GM12878 (cell line): ENCODE results near the gene MMP14. TPM values are rescaled to one million over a fixed set of nuclear protein-coding genes. Genes with fewer than 3 reads are reported as not detected.

Experiments used
- ASH2L ChIP-seq: fragments of 300-600, 200-600 bp; sonication (generic); IDR thresholded peaks from 2 replicates; pipeline ENCODE4 v1.6.1; 2017; ENCODE audit warnings: low read depth, mild to moderate bottlenecking, borderline replicate concordance
- CHD1 ChIP-seq: IDR thresholded peaks from 2 replicates; pipeline ENCODE4 v1.6.1; 2012; ENCODE audit warnings: low read depth, low read length, improper control_type of control experiment
- ESRRA ChIP-seq: IDR thresholded peaks from 2 replicates; pipeline ENCODE4 v1.6.1; 2012; ENCODE audit warnings: mild to moderate bottlenecking, low read length, improper control_type of control experiment
- ETV6 ChIP-seq, 2 experiments: fragments of 450-650 bp in 1 of 2; IDR thresholded peaks in 1 of 2; conservative IDR thresholded peaks in 1 of 2; 2 replicates each; pipeline ENCODE4 v1.6.1; 2014; ENCODE audit warnings: antibody characterized with exemption in 1 of 2, borderline replicate concordance in 1 of 2, low read depth in 1 of 2, mild to moderate bottlenecking in 1 of 2, moderate library complexity in 1 of 2
- GATAD2B ChIP-seq: fragments of 450-650 bp; conservative IDR thresholded peaks from 2 replicates; pipeline ENCODE4 v1.6.1; 2017; ENCODE audit warnings: low read depth, mild to moderate bottlenecking, moderate library complexity
- IKZF2 ChIP-seq, 2 experiments: fragments of 450-650 bp; IDR thresholded peaks; 2 replicates each; pipeline ENCODE4 v1.6.1; 2017; ENCODE audit warnings: mild to moderate bottlenecking in 2 of 2, moderate library complexity in 2 of 2
- JUNB ChIP-seq: IDR thresholded peaks from 2 replicates; pipeline ENCODE4 v1.6.1; 2016; ENCODE audit warnings: antibody characterized with exemption, mild to moderate bottlenecking
- MTA2 ChIP-seq: fragments of 450-650 bp; IDR thresholded peaks from 2 replicates; pipeline ENCODE4 v1.6.1; 2016; ENCODE audit warnings: low read depth, mild to moderate bottlenecking, moderate library complexity
- NR2C2 ChIP-seq: IDR thresholded peaks from 2 replicates; pipeline ENCODE4 v1.6.1; 2011; ENCODE audit warnings: borderline replicate concordance, low read depth; ENCODE audit not compliant: control insufficient read depth, insufficient read length
- NRF1 ChIP-seq: conservative IDR thresholded peaks from 2 replicates; pipeline ENCODE4 v1.6.1; 2011; ENCODE audit warnings: mild to moderate bottlenecking, low read depth, low read length, improper control_type of control experiment
- RAD21 ChIP-seq: IDR thresholded peaks from 2 replicates; pipeline ENCODE4 v1.6.1; 2011; ENCODE audit warnings: mild to moderate bottlenecking, low read depth, low read length, moderate library complexity; ENCODE audit not compliant: insufficient read depth
- RB1 ChIP-seq: fragments of 450-650 bp; formaldehyde crosslinking; IDR thresholded peaks from 2 replicates; pipeline ENCODE4 v1.6.1; 2017; ENCODE audit warnings: mild to moderate bottlenecking, borderline replicate concordance
- RCOR1 ChIP-seq: conservative IDR thresholded peaks from 2 replicates; pipeline ENCODE4 v1.6.1; 2012; ENCODE audit warnings: low read depth, low read length, improper control_type of control experiment
- SMAD5 ChIP-seq: IDR thresholded peaks from 2 replicates; pipeline ENCODE4 v1.6.1; 2016; ENCODE audit warnings: antibody characterized with exemption, low read depth
- STAT1 ChIP-seq: fragments of 450-650 bp; conservative IDR thresholded peaks from 2 replicates; pipeline ENCODE4 v1.6.1; 2014; ENCODE audit warnings: antibody characterized with exemption, mild to moderate bottlenecking
- polyA plus RNA-seq, 11 experiments: library from polyadenylated mRNA; depleted of rRNA in 4 of 11; unstranded in 6 of 11; stranded (reverse) in 5 of 11; fragments of >200 nt; fragmentation: Nextera tagmentation in 4 of 11; fragmentation: Illumina TruSeq in 1 of 11; extraction: Ambion mirVana in 4 of 11; extraction: Trizol in 1 of 11; gene quantifications; 1 replicate in 1 of 11; 2 replicates in 10 of 11; pipeline versions ENCODE4 v1.2.1 to v1.2.3, GENCODE V29; 2011 to 2016; ENCODE audit warnings: inconsistent platforms in 2 of 11, missing spikeins in 2 of 11, low read depth in 1 of 11
- total RNA-seq, 4 experiments: library from RNA; depleted of rRNA in 3 of 4; stranded (reverse); fragments of >200 nt in 3 of 4; fragmentation: Illumina TruSeq in 1 of 4; extraction: Trizol in 1 of 4; gene quantifications; 2 replicates each; pipeline versions ENCODE4 v1.2.1 to v1.2.3, GENCODE V29; 2013 to 2021
- TF ChIP-seq, protein P1 (sequence below): fragments of 450-650 bp; formaldehyde crosslinking; IDR thresholded peaks from 2 replicates; pipeline ENCODE4 v1.5.0; 2022; ENCODE audit warnings: mild to moderate bottlenecking, missing genetic modification characterization
- TF ChIP-seq, protein P2 (sequence below): fragments of 150-350 bp; IDR thresholded peaks from 2 replicates; pipeline ENCODE4 v1.6.1; 2016; ENCODE audit warnings: low read depth, low read length
- TF ChIP-seq, protein P3 (sequence below): fragments of 450-650 bp; IDR thresholded peaks from 2 replicates; pipeline ENCODE4 v1.6.1; 2017; ENCODE audit warnings: mild to moderate bottlenecking
- TF ChIP-seq, protein P4 (sequence below): IDR thresholded peaks from 2 replicates; pipeline ENCODE4 v1.6.1; 2011; ENCODE audit warnings: mild to moderate bottlenecking, low read depth, low read length, moderate library complexity; ENCODE audit not compliant: insufficient replicate concordance

Gene MMP14
- total and polyA plus RNA-seq, 10 of the 15 experiments (the other 5 are each of a cell fraction or from before 2014, with no cell fraction given), result 0.31 to 1.9 (median 0.70) TPM; not detected in 2

DNA sequence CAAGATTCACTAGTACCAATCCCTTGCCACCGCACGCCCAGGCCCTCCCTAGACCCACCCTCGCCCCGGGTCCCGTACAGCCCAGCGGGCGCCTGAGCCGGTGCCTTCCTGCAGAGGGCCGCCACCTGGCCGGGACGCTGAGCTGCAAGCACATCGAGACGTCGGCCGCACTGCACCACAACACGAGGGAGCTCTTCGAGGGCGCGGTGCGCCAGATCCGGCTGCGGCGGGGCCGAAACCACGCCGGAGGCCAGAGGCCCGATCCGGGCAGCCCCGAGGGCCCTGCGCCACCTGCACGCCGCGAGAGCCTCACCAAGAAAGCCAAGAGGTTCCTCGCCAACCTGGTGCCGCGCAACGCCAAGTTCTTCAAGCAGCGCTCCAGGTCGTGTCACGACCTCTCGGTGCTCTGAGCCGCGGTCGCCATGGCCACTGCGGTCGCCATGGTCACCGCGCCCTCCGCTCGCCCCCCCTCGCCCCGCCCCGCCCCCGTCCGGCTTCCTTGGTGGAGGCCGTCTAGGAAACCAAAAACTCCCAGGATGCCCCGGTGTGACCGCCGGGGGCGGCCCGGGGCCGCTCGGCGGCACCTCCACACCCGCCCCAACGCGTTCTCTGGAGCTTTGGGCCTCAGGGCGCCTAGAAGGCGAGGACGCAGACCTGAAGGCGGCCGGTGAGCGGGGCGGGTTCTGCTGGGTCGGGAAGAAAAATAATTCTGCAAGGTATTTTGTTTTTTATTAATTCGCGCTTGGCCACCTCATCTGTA is 50.3 kb downstream of the MMP14 start (continued):
- TF ChIP-seq ETV6 (conservative IDR thresholded peaks at IDR 0.05 in 1 of 2, IDR thresholded peaks at IDR 0.05 in 1 of 2; ENCODE audit: borderline replicate concordance in 1 of 2, low read depth in 1 of 2), result no peak
- no peak for TF ChIP-seq STAT1
- TF ChIP-seq ESRRA, result peak; percentile 52; the same call in 1 of the 2 replicates
- TF ChIP-seq GATAD2B, result peak; percentile 40; the same call in 1 of the 2 replicates
- no peak for TF ChIP-seq ASH2L
- TF ChIP-seq CHD1, result no peak
- TF ChIP-seq, protein P1, sequence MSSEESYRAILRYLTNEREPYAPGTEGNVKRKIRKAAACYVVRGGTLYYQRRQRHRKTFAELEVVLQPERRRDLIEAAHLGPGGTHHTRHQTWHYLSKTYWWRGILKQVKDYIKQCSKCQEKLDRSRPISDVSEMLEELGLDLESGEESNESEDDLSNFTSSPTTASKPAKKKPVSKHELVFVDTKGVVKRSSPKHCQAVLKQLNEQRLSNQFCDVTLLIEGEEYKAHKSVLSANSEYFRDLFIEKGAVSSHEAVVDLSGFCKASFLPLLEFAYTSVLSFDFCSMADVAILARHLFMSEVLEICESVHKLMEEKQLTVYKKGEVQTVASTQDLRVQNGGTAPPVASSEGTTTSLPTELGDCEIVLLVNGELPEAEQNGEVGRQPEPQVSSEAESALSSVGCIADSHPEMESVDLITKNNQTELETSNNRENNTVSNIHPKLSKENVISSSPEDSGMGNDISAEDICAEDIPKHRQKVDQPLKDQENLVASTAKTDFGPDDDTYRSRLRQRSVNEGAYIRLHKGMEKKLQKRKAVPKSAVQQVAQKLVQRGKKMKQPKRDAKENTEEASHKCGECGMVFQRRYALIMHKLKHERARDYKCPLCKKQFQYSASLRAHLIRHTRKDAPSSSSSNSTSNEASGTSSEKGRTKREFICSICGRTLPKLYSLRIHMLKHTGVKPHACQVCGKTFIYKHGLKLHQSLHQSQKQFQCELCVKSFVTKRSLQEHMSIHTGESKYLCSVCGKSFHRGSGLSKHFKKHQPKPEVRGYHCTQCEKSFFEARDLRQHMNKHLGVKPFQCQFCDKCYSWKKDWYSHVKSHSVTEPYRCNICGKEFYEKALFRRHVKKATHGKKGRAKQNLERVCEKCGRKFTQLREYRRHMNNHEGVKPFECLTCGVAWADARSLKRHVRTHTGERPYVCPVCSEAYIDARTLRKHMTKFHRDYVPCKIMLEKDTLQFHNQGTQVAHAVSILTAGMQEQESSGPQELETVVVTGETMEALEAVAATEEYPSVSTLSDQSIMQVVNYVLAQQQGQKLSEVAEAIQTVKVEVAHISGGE, result no peak
- 0 out of 4 replicates have a peak, but pooled peaks of 1 of the 2 experiments have one; percentile 23 for TF ChIP-seq IKZF2 (IDR thresholded peaks at IDR 0.05)
- TF ChIP-seq, protein P2, sequence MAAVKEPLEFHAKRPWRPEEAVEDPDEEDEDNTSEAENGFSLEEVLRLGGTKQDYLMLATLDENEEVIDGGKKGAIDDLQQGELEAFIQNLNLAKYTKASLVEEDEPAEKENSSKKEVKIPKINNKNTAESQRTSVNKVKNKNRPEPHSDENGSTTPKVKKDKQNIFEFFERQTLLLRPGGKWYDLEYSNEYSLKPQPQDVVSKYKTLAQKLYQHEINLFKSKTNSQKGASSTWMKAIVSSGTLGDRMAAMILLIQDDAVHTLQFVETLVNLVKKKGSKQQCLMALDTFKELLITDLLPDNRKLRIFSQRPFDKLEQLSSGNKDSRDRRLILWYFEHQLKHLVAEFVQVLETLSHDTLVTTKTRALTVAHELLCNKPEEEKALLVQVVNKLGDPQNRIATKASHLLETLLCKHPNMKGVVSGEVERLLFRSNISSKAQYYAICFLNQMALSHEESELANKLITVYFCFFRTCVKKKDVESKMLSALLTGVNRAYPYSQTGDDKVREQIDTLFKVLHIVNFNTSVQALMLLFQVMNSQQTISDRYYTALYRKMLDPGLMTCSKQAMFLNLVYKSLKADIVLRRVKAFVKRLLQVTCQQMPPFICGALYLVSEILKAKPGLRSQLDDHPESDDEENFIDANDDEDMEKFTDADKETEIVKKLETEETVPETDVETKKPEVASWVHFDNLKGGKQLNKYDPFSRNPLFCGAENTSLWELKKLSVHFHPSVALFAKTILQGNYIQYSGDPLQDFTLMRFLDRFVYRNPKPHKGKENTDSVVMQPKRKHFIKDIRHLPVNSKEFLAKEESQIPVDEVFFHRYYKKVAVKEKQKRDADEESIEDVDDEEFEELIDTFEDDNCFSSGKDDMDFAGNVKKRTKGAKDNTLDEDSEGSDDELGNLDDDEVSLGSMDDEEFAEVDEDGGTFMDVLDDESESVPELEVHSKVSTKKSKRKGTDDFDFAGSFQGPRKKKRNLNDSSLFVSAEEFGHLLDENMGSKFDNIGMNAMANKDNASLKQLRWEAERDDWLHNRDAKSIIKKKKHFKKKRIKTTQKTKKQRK, result no peak
- TF ChIP-seq, protein P3, sequence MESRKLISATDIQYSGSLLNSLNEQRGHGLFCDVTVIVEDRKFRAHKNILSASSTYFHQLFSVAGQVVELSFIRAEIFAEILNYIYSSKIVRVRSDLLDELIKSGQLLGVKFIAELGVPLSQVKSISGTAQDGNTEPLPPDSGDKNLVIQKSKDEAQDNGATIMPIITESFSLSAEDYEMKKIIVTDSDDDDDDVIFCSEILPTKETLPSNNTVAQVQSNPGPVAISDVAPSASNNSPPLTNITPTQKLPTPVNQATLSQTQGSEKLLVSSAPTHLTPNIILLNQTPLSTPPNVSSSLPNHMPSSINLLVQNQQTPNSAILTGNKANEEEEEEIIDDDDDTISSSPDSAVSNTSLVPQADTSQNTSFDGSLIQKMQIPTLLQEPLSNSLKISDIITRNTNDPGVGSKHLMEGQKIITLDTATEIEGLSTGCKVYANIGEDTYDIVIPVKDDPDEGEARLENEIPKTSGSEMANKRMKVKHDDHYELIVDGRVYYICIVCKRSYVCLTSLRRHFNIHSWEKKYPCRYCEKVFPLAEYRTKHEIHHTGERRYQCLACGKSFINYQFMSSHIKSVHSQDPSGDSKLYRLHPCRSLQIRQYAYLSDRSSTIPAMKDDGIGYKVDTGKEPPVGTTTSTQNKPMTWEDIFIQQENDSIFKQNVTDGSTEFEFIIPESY, result no peak
- TF ChIP-seq, protein P4, sequence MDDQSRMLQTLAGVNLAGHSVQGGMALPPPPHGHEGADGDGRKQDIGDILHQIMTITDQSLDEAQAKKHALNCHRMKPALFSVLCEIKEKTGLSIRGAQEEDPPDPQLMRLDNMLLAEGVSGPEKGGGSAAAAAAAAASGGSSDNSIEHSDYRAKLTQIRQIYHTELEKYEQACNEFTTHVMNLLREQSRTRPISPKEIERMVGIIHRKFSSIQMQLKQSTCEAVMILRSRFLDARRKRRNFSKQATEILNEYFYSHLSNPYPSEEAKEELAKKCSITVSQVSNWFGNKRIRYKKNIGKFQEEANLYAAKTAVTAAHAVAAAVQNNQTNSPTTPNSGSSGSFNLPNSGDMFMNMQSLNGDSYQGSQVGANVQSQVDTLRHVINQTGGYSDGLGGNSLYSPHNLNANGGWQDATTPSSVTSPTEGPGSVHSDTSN, result no peak
- TF ChIP-seq RCOR1, result no peak
- TF ChIP-seq RAD21, result no peak
- TF ChIP-seq MTA2, result no peak
- TF ChIP-seq NRF1, result no peak
- TF ChIP-seq JUNB, result no peak
- TF ChIP-seq SMAD5, result no peak
- peak; percentile 37; the same call in 1 of the 2 replicates for TF ChIP-seq RB1
- no peak for TF ChIP-seq NR2C2
